Mesenchymal stem cell (in vitro differentiated cells and primary cell): Measurements from ENCODE around the gene TBX1.

Source experiments
- DNase-seq: peaks from one replicate; pipeline ENCODE4 v3.0.0-alpha.2; 2013
- H2AFZ ChIP-seq: one replicate; pipeline ENCODE4 v1.6.1; 2013; ENCODE audit warnings: low read depth, mild to moderate bottlenecking, control low read depth, inconsistent platforms, low read length, moderate library complexity
- H2AK5ac ChIP-seq: 2 replicates; pipeline ENCODE4 v1.6.1; 2013; ENCODE audit warnings: low read length, moderate library complexity, mild to moderate bottlenecking, inconsistent platforms; ENCODE audit not compliant: severe bottlenecking
- H2BK120ac ChIP-seq: one replicate; pipeline ENCODE4 v1.6.1; 2013; ENCODE audit warnings: low read depth, mild to moderate bottlenecking, inconsistent platforms, low read length, moderate library complexity
- H2BK12ac ChIP-seq, 2 experiments: one replicate each; pipeline ENCODE4 v1.6.1; 2013; ENCODE audit warnings: inconsistent platforms in 2 of 2, low read length in 2 of 2, mild to moderate bottlenecking in 2 of 2, moderate library complexity in 2 of 2, control low read depth in 1 of 2
- H2BK15ac ChIP-seq: one replicate; pipeline ENCODE4 v1.6.1; 2013; ENCODE audit warnings: mild to moderate bottlenecking, low read depth, inconsistent platforms; ENCODE audit not compliant: poor library complexity, severe bottlenecking
- H2BK5ac ChIP-seq: 2 replicates; pipeline ENCODE4 v1.6.1; 2013; ENCODE audit warnings: low read depth, mild to moderate bottlenecking, low read length, control low read depth, inconsistent platforms; ENCODE audit not compliant: poor library complexity, severe bottlenecking
- H3K14ac ChIP-seq, 2 experiments: one replicate each; pipeline ENCODE4 v1.6.1; 2013; ENCODE audit warnings: inconsistent platforms in 2 of 2, low read length in 2 of 2, control low read depth in 1 of 2, mild to moderate bottlenecking in 1 of 2, moderate library complexity in 1 of 2
- H3K18ac ChIP-seq, 2 experiments: one replicate each; pipeline ENCODE4 v1.6.1; 2013; ENCODE audit warnings: inconsistent platforms in 2 of 2, low read length in 2 of 2, control low read depth in 1 of 2, low read depth in 1 of 2, mild to moderate bottlenecking in 1 of 2
- H3K23ac ChIP-seq, 2 experiments: one replicate each; pipeline ENCODE4 v1.6.1; 2013; ENCODE audit warnings: inconsistent platforms in 2 of 2, low read length in 2 of 2, mild to moderate bottlenecking in 2 of 2, moderate library complexity in 2 of 2, control low read depth in 1 of 2
- H3K27ac ChIP-seq: 2 replicates; pipeline ENCODE4 v1.5.1; 2013; ENCODE audit warnings: mild to moderate bottlenecking, moderate library complexity, low read length, control low read depth, inconsistent platforms; ENCODE audit not compliant: poor library complexity, severe bottlenecking
- H3K27me3 ChIP-seq, 2 experiments: 2 replicates each; pipeline versions ENCODE4 v1.6.1 to v1.7.0; 2013; ENCODE audit warnings: low read length in 2 of 2, mild to moderate bottlenecking in 2 of 2, moderate library complexity in 2 of 2, control low read depth in 1 of 2, inconsistent platforms in 1 of 2; ENCODE audit not compliant: control insufficient read depth in 1 of 2, insufficient read depth in 1 of 2
- H3K36me3 ChIP-seq, 2 experiments: 2 replicates each; pipeline versions ENCODE4 v1.6.1 to v1.7.0; 2013; ENCODE audit warnings: low read length in 2 of 2, control low read depth in 1 of 2, inconsistent platforms in 1 of 2, low read depth in 1 of 2, mild to moderate bottlenecking in 1 of 2; ENCODE audit not compliant: insufficient read depth in 2 of 2, control insufficient read depth in 1 of 2
- H3K4ac ChIP-seq, 2 experiments: one replicate each; pipeline ENCODE4 v1.6.1; 2013; ENCODE audit warnings: inconsistent platforms in 2 of 2, low read length in 2 of 2, mild to moderate bottlenecking in 2 of 2, moderate library complexity in 2 of 2, control low read depth in 1 of 2, low read depth in 1 of 2
- H3K4me1 ChIP-seq: 2 replicates; pipeline ENCODE4 v1.6.1; 2013; ENCODE audit warnings: low read depth, low read length, control low read depth; ENCODE audit not compliant: control insufficient read depth, insufficient read depth
- H3K4me2 ChIP-seq: 2 replicates; pipeline ENCODE4 v1.6.1; 2013; ENCODE audit warnings: low read length, mild to moderate bottlenecking, inconsistent platforms; ENCODE audit not compliant: poor library complexity, severe bottlenecking
- H3K4me3 ChIP-seq, 2 experiments: 2 replicates each; pipeline versions ENCODE4 v1.5.1 to v1.7.0; 2013; ENCODE audit warnings: low read length in 2 of 2, mild to moderate bottlenecking in 2 of 2, control low read depth in 1 of 2, low read depth in 1 of 2; ENCODE audit not compliant: insufficient read depth in 1 of 2
- H3K79me1 ChIP-seq: replicated peaks from 2 replicates; pipeline ENCODE4 v1.6.1; 2013; ENCODE audit warnings: mild to moderate bottlenecking, control low read depth, low read length, inconsistent platforms; ENCODE audit not compliant: poor library complexity, severe bottlenecking
- H3K9ac ChIP-seq: 2 replicates; pipeline ENCODE4 v1.7.0; 2013; ENCODE audit warnings: mild to moderate bottlenecking, low read length, moderate library complexity
- H3K9me3 ChIP-seq: 2 replicates; pipeline ENCODE4 v1.7.0; 2013; ENCODE audit warnings: mild to moderate bottlenecking, low read length; ENCODE audit not compliant: control insufficient read depth
- H4K8ac ChIP-seq: one replicate; pipeline ENCODE4 v1.6.1; 2013; ENCODE audit warnings: inconsistent platforms, mild to moderate bottlenecking, low read length, moderate library complexity
- H4K91ac ChIP-seq: one replicate; pipeline ENCODE4 v1.6.1; 2013; ENCODE audit warnings: mild to moderate bottlenecking, low read length, inconsistent platforms
- WGBS: methylation state at CpG from one replicate; pipeline ENCODE4 v1.1.7; 2013; ENCODE audit warnings: mixed read lengths; 5-methylcytosine and 5-hydroxymethylcytosine counted together

The TBX1 gene

DNA sequence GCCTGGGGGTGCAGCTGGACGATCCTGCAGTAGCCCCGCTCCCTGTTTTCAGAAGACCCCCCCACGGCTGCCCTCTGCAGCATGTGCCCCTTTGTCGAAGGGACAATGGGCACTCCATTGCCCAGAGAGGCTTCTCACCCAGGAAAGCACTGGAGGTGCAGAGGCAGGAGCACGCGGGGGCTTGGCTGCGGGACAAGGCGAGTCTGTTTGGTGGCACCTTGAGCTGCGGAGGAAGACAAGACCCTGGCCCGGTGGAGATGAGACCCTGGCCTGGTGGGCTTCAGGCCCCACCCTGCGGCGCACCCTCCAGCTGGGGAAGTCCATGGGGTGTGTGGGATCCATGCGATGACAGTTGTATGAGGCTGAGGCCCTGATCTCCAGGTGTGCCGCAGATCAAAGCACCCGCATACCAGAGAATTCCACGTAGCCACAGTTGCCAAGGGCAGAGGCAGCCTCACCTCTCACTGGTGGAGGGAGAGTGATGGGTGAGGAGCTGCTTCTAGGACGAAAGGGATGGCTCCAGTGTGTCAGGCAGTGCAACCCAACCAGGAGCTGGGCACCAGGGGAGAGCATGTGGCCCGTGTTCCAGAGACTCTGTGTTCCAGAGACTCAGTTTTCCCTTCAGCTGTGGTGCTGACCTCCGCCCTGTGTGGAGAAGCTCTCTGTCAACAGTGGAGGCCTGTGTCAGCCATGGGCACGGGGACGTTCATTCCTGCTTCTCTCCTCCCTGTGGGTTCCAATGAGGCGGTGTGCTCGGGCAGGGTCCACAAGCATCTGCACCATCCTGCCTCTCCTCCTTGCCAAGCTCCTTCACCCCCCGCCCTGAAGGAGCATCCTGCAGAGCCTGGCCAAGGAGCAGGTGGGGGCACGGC, 10.0 kb downstream of the TBX1 start:
- no peak overlapping the region for H3K4ac ChIP-seq
- H3K27me3 ChIP-seq: peaks cover 75 to 80% of the 10 kb centered on the region in 2 experiments
- H2BK5ac ChIP-seq: no peak overlapping the region
- H2BK15ac ChIP-seq: no peak overlapping the region
- no peak overlapping the region for H3K27ac ChIP-seq
- no peak overlapping the region for H4K8ac ChIP-seq
- no peak overlapping the region for H2BK120ac ChIP-seq
- H3K79me1 ChIP-seq: no peaks in the 10 kb centered on the region
- no peak for DNase-seq
- peaks cover 12% of the 10 kb centered on the region for H3K4me1 ChIP-seq
- H2AFZ ChIP-seq: no peak overlapping the region
- H3K23ac ChIP-seq: no peak overlapping the region
- no peaks in the 10 kb centered on the region for H3K9me3 ChIP-seq
- H3K14ac ChIP-seq: no peak overlapping the region
- no peak overlapping the region for H3K4me3 ChIP-seq
- H3K4me2 ChIP-seq: no peak overlapping the region
- no peak overlapping the region for H4K91ac ChIP-seq
- no peak overlapping the region for H3K9ac ChIP-seq
- no peak overlapping the region for H2AK5ac ChIP-seq
- H3K36me3 ChIP-seq: no peaks in the 10 kb centered on the region
- no peak overlapping the region for H2BK12ac ChIP-seq
- WGBS: 82% methylated on average over 25 of the region's 25 CpGs
- no peak overlapping the region for H3K18ac ChIP-seq

GRCh38 chr22:19772422-19772672, 11.8 kb downstream of the TBX1 start:
- Histone ChIP-seq H2BK120ac (no peak overlapping the region), H4K91ac (no peak overlapping the region)
- WGBS: 92% methylated on average over 4 of the region's 4 CpGs

GRCh38 chr22:19772673-19773469, 12.3 kb downstream of the TBX1 start:
- H2AFZ ChIP-seq: no peak overlapping the region
- no peaks in the 10 kb centered on the region for H3K36me3 ChIP-seq
- peaks cover 73 to 75% of the 10 kb centered on the region in 2 experiments for H3K27me3 ChIP-seq
- H3K9ac ChIP-seq: no peak overlapping the region
- no peaks in the 10 kb centered on the region for H3K79me1 ChIP-seq
- no peak overlapping the region for H3K23ac ChIP-seq
- H2BK5ac ChIP-seq: no peak overlapping the region
- H3K14ac ChIP-seq: no peak overlapping the region
- no peak overlapping the region for H3K27ac ChIP-seq
- no peak for DNase-seq
- H3K4me1 ChIP-seq: no peaks in the 10 kb centered on the region
- no peak overlapping the region for H2BK12ac ChIP-seq
- no peak overlapping the region for H3K18ac ChIP-seq
- no peak overlapping the region for H3K4ac ChIP-seq
- no peak overlapping the region for H4K91ac ChIP-seq
- H3K4me2 ChIP-seq: no peak overlapping the region
- 88% methylated on average over 25 of the region's 25 CpGs for WGBS
- no peak overlapping the region for H4K8ac ChIP-seq
- no peak overlapping the region for H2AK5ac ChIP-seq
- no peaks in the 10 kb centered on the region for H3K9me3 ChIP-seq
- no peak overlapping the region for H3K4me3 ChIP-seq
- no peak overlapping the region for H2BK120ac ChIP-seq
- no peak overlapping the region for H2BK15ac ChIP-seq

More at GRCh38 chr22:19772422-19772672, 11.8 kb downstream of the TBX1 start:
- Histone ChIP-seq H3K4me2 (no peak overlapping the region), H3K14ac (no peak overlapping the region), H3K23ac (no peak overlapping the region), H3K4me3 (no peak overlapping the region), H2BK15ac (no peak overlapping the region), H2BK12ac (no peak overlapping the region), H3K9me3 (no peaks in the 10 kb centered on the region), H2AFZ (no peak overlapping the region), H3K27me3 (peaks cover 79 to 80% of the 10 kb centered on the region in 2 experiments), H2BK5ac (no peak overlapping the region), H3K4ac (no peak overlapping the region), H3K9ac (no peak overlapping the region), H3K4me1 (no peaks in the 10 kb centered on the region), H3K18ac (no peak overlapping the region), H4K8ac (no peak overlapping the region), H3K36me3 (no peaks in the 10 kb centered on the region), H3K79me1 (no peaks in the 10 kb centered on the region), H3K27ac (no peak overlapping the region), H2AK5ac (no peak overlapping the region)
- no peak for DNase-seq

GRCh38 chr22:19773470-19774040, 13.0 kb downstream of the TBX1 start:
- no peak overlapping the region for H3K4ac ChIP-seq
- no peak overlapping the region for H4K8ac ChIP-seq
- no peak overlapping the region for H3K27ac ChIP-seq
- H3K9ac ChIP-seq: no peak overlapping the region
- H3K14ac ChIP-seq: peak overlapping the region in 1 of 2 experiments; percentile 41
- H3K79me1 ChIP-seq: no peaks in the 10 kb centered on the region
- H2BK5ac ChIP-seq: no peak overlapping the region
- H3K18ac ChIP-seq: no peak overlapping the region
- no peak overlapping the region for H2BK15ac ChIP-seq
- H2AK5ac ChIP-seq: no peak overlapping the region
- H3K9me3 ChIP-seq: no peaks in the 10 kb centered on the region
- H3K23ac ChIP-seq: no peak overlapping the region
- no peak overlapping the region for H3K4me3 ChIP-seq
- no peak overlapping the region for H3K4me2 ChIP-seq
- H2BK12ac ChIP-seq: no peak overlapping the region
- H2BK120ac ChIP-seq: no peak overlapping the region
- no peak for DNase-seq
- H3K27me3 ChIP-seq: peaks cover 67 to 68% of the 10 kb centered on the region in 2 experiments
- WGBS: 77% methylated on average over 9 of the region's 9 CpGs
- no peak overlapping the region for H2AFZ ChIP-seq
- H3K36me3 ChIP-seq: no peaks in the 10 kb centered on the region
- H4K91ac ChIP-seq: no peak overlapping the region
- H3K4me1 ChIP-seq: no peaks in the 10 kb centered on the region
